Lower lobe of right lung (tissue), 2 donors: ENCODE measurements around the gene ZNF143. TPM values are rescaled to one million over a fixed set of nuclear protein-coding genes. Genes with fewer than 3 reads are reported as not detected.
A peak's percentile ranks its signal among the peaks of the same experiment; 100 is the strongest.

Experiments used
- ATAC-seq, 2 donors: fragments of 200-7000 bp; cut with Tn5 transposase; one replicate each; pipeline ENCODE4 v1.9.1; 2020 to 2022; ENCODE audit warnings: mild to moderate bottlenecking in 2 of 2, moderate library complexity in 2 of 2
- DNase-seq: peaks from one replicate; pipeline ENCODE4 v3.0.0-alpha.2; 2020
- H3K27ac ChIP-seq: fragments of 200-600 bp; one replicate; pipeline ENCODE4 v1.8.0; 2022
- H3K27me3 ChIP-seq: fragments of 200-600 bp; one replicate; pipeline ENCODE4 v1.8.0; 2022; ENCODE audit warnings: low read depth
- H3K36me3 ChIP-seq: fragments of 200-600 bp; one replicate; pipeline ENCODE4 v1.8.0; 2022; ENCODE audit warnings: mild to moderate bottlenecking
- H3K4me1 ChIP-seq: fragments of 200-600 bp; one replicate; pipeline ENCODE4 v1.8.0; 2022
- H3K4me3 ChIP-seq: fragments of 200-600 bp; one replicate; pipeline ENCODE4 v1.8.0; 2022; ENCODE audit warnings: mild to moderate bottlenecking
- H3K9me3 ChIP-seq: fragments of 200-600 bp; one replicate; pipeline ENCODE4 v1.8.0; 2022
- intact Hi-C: fragments of 100-400 bp; cut with DNase I; formaldehyde crosslinking; loops from one replicate; pipeline ENCODE4 v1.11.0; 2022
- total RNA-seq: library from RNA; stranded (reverse); fragmentation: NEBNext Ultra II Directional; extraction: Animal tissue kit (Norgen Biotek cat#: 25700); gene quantifications from one replicate; pipeline ENCODE4 v1.2.1, GENCODE V29; 2021
- TF ChIP-seq, protein P1 (sequence below): fragments of 200-600 bp; IDR thresholded peaks from one replicate; pipeline ENCODE4 v1.8.0; 2022; ENCODE audit warnings: antibody characterized with exemption, mild to moderate bottlenecking
- donor health status: DM: no; HTN: yes; CAD: no; lungs with severe emphysema.

ZNF143 gene
- total RNA-seq, 1 donor from 2014 or later, result 34.0 TPM

- Histone ChIP-seq H3K27me3 (no peaks in the 10 kb centered on the region), H3K4me1 (peaks cover 28% of the 10 kb centered on the region), H3K27ac (peak overlapping the region; percentile 97), H3K4me3 (peak overlapping the region; percentile 81), H3K36me3 (no peaks in the 10 kb centered on the region), H3K9me3 (no peaks in the 10 kb centered on the region)
- DNase-seq (no peak), ATAC-seq (peak; percentile 24 to 52)
- TF ChIP-seq, protein P1, sequence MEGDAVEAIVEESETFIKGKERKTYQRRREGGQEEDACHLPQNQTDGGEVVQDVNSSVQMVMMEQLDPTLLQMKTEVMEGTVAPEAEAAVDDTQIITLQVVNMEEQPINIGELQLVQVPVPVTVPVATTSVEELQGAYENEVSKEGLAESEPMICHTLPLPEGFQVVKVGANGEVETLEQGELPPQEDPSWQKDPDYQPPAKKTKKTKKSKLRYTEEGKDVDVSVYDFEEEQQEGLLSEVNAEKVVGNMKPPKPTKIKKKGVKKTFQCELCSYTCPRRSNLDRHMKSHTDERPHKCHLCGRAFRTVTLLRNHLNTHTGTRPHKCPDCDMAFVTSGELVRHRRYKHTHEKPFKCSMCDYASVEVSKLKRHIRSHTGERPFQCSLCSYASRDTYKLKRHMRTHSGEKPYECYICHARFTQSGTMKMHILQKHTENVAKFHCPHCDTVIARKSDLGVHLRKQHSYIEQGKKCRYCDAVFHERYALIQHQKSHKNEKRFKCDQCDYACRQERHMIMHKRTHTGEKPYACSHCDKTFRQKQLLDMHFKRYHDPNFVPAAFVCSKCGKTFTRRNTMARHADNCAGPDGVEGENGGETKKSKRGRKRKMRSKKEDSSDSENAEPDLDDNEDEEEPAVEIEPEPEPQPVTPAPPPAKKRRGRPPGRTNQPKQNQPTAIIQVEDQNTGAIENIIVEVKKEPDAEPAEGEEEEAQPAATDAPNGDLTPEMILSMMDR, result no peak
- intact Hi-C loops, result no loop called here
These were observed 114.7 kb downstream of the ZNF143 start for GRCh38 chr11:9575260-9576240.

DNA sequence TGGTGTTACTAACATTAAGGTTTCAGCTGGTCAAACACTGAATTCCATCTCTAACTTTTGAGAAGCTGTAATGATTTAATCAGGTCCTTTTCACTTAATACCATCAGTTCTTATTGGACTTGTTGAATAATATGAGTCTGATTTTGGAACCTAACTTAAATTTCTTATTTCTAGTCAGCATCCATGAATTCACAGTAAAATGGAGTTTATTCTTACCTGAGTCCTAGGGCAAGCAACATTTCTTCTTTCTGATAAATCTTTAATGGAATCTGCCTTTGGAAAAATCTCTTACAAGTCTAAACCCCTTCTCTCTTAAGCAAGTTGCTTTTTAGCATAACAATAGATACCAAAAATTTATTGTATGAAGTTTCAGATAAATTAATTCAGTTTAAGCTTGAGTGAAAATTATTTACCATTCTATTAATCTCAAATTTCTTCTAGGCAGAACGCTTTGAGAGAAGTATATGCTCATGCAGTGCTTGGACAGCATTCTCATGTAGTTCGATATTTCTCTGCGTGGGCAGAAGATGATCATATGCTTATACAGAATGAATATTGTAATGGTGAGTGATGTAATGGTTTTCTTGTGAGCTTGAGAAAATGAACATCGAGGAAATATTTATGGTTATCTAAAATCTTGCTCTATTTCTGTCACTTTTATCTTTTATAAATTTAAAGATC, 116.0 kb downstream of the ZNF143 start:
- DNase-seq, result no peak
- H3K27ac ChIP-seq, result peak overlapping the region; percentile 26
- peaks cover 28% of the 10 kb centered on the region for H3K4me1 ChIP-seq
- peak overlapping the region; percentile 81 for H3K4me3 ChIP-seq
- H3K9me3 ChIP-seq, result no peaks in the 10 kb centered on the region
- ATAC-seq, result no peak
- peaks cover 5% of the 10 kb centered on the region for H3K36me3 ChIP-seq
- intact Hi-C loops, result no loop called here
- H3K27me3 ChIP-seq, result no peaks in the 10 kb centered on the region
- TF ChIP-seq, protein P1, result no peak

DNA sequence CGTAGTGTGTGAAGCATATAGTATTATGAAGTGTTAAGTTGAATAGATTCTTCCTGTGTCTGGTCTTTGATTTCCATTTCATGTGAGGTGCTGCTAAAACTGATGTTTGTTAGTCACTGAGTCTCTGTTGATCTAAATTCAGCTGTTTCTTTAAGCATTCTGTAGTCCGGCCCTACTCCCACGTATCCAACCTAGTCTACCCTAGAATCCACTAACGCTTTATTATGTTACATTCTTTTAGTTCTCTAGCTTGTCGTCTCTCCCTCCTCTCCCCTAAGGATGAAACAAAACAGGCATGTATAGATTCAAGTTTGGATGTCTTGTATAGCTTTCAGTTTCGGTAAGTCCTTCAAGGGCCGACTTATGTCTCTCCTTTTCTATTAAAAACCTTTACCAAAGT, 116.7 kb downstream of the ZNF143 start:
- Histone ChIP-seq H3K4me3 (peak overlapping the region; percentile 22), H3K4me1 (peaks cover 23% of the 10 kb centered on the region), H3K36me3 (peaks cover 13% of the 10 kb centered on the region), H3K27ac (peak overlapping the region; percentile 26), H3K9me3 (no peaks in the 10 kb centered on the region), H3K27me3 (no peaks in the 10 kb centered on the region)
- TF ChIP-seq, protein P1, result no peak
- DNase-seq (no peak), ATAC-seq (no peak)
- intact Hi-C loops, result no loop called here

Other genes with a start within 250 kb of the ZNF143 start
- gene DENND5A, start 195.7 kb upstream of the ZNF143 start, total RNA-seq, result 97.5 TPM
- gene TMEM41B, start 146.4 kb upstream of the ZNF143 start, total RNA-seq, result 58.1 TPM
- 126 TPM for gene IPO7, start 76.4 kb upstream of the ZNF143 start, total RNA-seq
- 12.4 TPM for gene WEE1, start 112.7 kb downstream of the ZNF143 start, total RNA-seq
- gene SWAP70, start 203.1 kb downstream of the ZNF143 start, total RNA-seq, result 50.1 TPM